Keratinocyte (primary cell): Measurements from ENCODE around the gene TEAD2. TPM values are rescaled to one million over a fixed set of nuclear protein-coding genes. Genes with fewer than 3 reads are reported as not detected.

Experiments used
- DNase-seq: peaks from one replicate; pipeline ENCODE4 v3.0.0-alpha.2; 2011; ENCODE audit warnings: low read depth, missing footprints, low spot score
- FAIRE-seq: peaks from 2 replicates; lab custom pipeline; 2011; peaks lifted over from hg19 to GRCh38; lab: Jason Lieb, UNC
- H2AFZ ChIP-seq: 2 replicates; pipeline ENCODE4 v1.6.0; 2012; ENCODE audit warnings: low read length, control low read depth, inconsistent platforms; ENCODE audit not compliant: control insufficient read depth
- H3K27ac ChIP-seq: 2 replicates; pipeline ENCODE4 v1.5.1; 2011; ENCODE audit warnings: low read length; ENCODE audit not compliant: control insufficient read depth, insufficient read depth
- H3K27me3 ChIP-seq: 3 replicates; pipeline ENCODE4 v1.6.0; 2011; ENCODE audit warnings: low read length; ENCODE audit not compliant: control insufficient read depth, insufficient read depth; ENCODE audit errors: extremely low read depth
- H3K36me3 ChIP-seq, 2 experiments: 2 replicates in 1 of 2; 3 replicates in 1 of 2; pipeline ENCODE4 v1.5.1; 2011; ENCODE audit warnings: low read length in 2 of 2, mild to moderate bottlenecking in 1 of 2; ENCODE audit not compliant: control insufficient read depth in 2 of 2, insufficient read depth in 2 of 2; ENCODE audit errors: extremely low read depth in 1 of 2
- H3K4me1 ChIP-seq: 3 replicates; pipeline ENCODE4 v1.5.1; 2011; ENCODE audit warnings: low read length; ENCODE audit not compliant: control insufficient read depth, insufficient read depth; ENCODE audit errors: extremely low read depth
- H3K4me2 ChIP-seq: 3 replicates; pipeline ENCODE4 v1.6.0; 2011; ENCODE audit warnings: low read depth, low read length; ENCODE audit not compliant: control insufficient read depth, insufficient read depth; ENCODE audit errors: extremely low read depth
- H3K4me3 ChIP-seq, 3 experiments: fragments of 200-600 bp in 1 of 3; sonication (generic) in 1 of 3; 2 replicates in 2 of 3; 3 replicates in 1 of 3; pipeline ENCODE4 v1.5.1; 2011 to 2016; ENCODE audit warnings: low read length in 3 of 3, mild to moderate bottlenecking in 3 of 3, control low read depth in 2 of 3, inconsistent platforms in 1 of 3, low read depth in 1 of 3, mixed read lengths in 1 of 3, mixed run types in 1 of 3, moderate library complexity in 1 of 3; ENCODE audit not compliant: control insufficient read depth in 2 of 3, insufficient read depth in 2 of 3; ENCODE audit errors: extremely low read depth in 1 of 3
- H3K79me2 ChIP-seq: 2 replicates; pipeline ENCODE4 v1.6.0; 2012; ENCODE audit warnings: low read length; ENCODE audit not compliant: control insufficient read depth, insufficient read depth
- H3K9ac ChIP-seq: 3 replicates; pipeline ENCODE4 v1.6.0; 2011; ENCODE audit warnings: low read length; ENCODE audit not compliant: control insufficient read depth, insufficient read depth; ENCODE audit errors: extremely low read depth
- H3K9me1 ChIP-seq: 3 replicates; pipeline ENCODE4 v1.6.0; 2011; ENCODE audit warnings: low read length; ENCODE audit not compliant: control insufficient read depth, insufficient read depth; ENCODE audit errors: extremely low read depth
- H3K9me3 ChIP-seq: 2 replicates; pipeline ENCODE4 v1.5.1; 2012; ENCODE audit warnings: low read depth, low read length; ENCODE audit not compliant: control insufficient read depth
- H4K20me1 ChIP-seq: 3 replicates; pipeline ENCODE4 v1.6.0; 2011; ENCODE audit warnings: low read length; ENCODE audit not compliant: control insufficient read depth, insufficient read depth; ENCODE audit errors: extremely low read depth
- CTCF ChIP-seq, 3 experiments: IDR thresholded peaks in 1 of 3; conservative IDR thresholded peaks in 1 of 3; optimal IDR thresholded peaks in 1 of 3; 2 replicates in 2 of 3; 3 replicates in 1 of 3; pipeline versions ENCODE3 to v1.5.1; 2011; ENCODE audit warnings: low read length in 3 of 3, mild to moderate bottlenecking in 3 of 3, moderate library complexity in 2 of 3, control low read depth in 1 of 3, inconsistent platforms in 1 of 3; ENCODE audit not compliant: insufficient read depth in 2 of 3; ENCODE audit errors: extremely low read depth in 1 of 3
- EZH2 ChIP-seq: IDR thresholded peaks from one replicate; pipeline ENCODE4 v1.6.1; 2012; ENCODE audit warnings: inconsistent platforms, mild to moderate bottlenecking, low read length, moderate library complexity
- dilution Hi-C: fragments of 300-500 bp; cut with MboI; formaldehyde crosslinking; loops from one replicate; pipeline ENCODE4 v1.7.0; 2020; ENCODE audit warnings: low sequenced_read_pairs; ENCODE audit not compliant: extremely low pct_ligation_motif_present
- polyA plus RNA-seq, 5 experiments: library from polyadenylated mRNA; depleted of rRNA in 3 of 5; stranded (reverse) in 3 of 5; stranded (forward) in 1 of 5; unstranded in 1 of 5; fragments of >200 nt; gene quantifications; 1 replicate in 1 of 5; 2 replicates in 3 of 5; 3 replicates in 1 of 5; pipeline versions ENCODE4 v1.2.1 to v1.2.3, GENCODE V29; 2011 to 2012; ENCODE audit warnings: missing spikeins in 2 of 5, low read depth in 1 of 5, low replicate concordance in 1 of 5

Gene TEAD2
- polyA plus RNA-seq, 1 donor (not counting 4 experiments of a cell fraction or from before 2014, with no cell fraction given), result 6.4 TPM

GRCh38 chr19:49347835-49348234 lies 14.4 kb downstream of the TEAD2 start:
- DNase-seq (no peak), FAIRE-seq (no peak)
- Histone ChIP-seq H3K36me3 (peaks cover 6 to 7% of the 10 kb centered on the region in 2 experiments), H3K4me1 (no peaks in the 10 kb centered on the region), H3K4me2 (no peak overlapping the region), H3K27me3 (no peaks in the 10 kb centered on the region), H2AFZ (no peak overlapping the region), H3K9ac (no peak overlapping the region), H4K20me1 (no peaks in the 10 kb centered on the region), H3K4me3 (no peak overlapping the region), H3K9me1 (no peaks in the 10 kb centered on the region), H3K79me2 (no peaks in the 10 kb centered on the region), H3K9me3 (no peaks in the 10 kb centered on the region), H3K27ac (no peak overlapping the region)
- no peak for TF ChIP-seq EZH2
- TF ChIP-seq CTCF (optimal IDR thresholded peaks at IDR 0.05 in 1 of 3, IDR thresholded peaks at IDR 0.05 in 1 of 3, conservative IDR thresholded peaks at IDR 0.05 in 1 of 3; ENCODE audit: extremely low read depth in 1 of 3, insufficient read depth in 2 of 3, low read length in 3 of 3), result peak; percentile 5 to 21 (median 12)
- dilution Hi-C loops, result no loop called here

DNA sequence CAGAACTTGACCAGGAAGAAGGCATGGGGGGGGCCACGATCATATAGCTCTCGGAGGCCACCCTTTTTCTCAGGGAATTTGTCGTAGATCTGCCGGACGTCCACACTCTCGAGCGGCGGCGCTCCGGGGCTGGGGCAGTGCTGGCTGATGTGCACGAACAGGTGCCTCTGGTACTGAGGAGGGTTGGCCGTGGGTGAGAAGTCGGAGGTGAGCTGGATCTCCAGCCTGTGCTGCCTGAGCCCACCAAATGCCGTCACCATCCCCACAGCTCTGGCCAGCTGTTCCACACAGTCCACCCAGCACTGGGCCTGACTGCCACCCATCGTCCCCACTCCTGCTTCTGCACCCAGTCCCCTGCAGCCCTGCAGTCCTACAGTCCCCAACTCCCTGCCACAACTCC lies 15.0 kb downstream of the TEAD2 start:
- Histone ChIP-seq H3K36me3 (peaks cover 6 to 11% of the 10 kb centered on the region in 2 experiments), H3K4me1 (no peaks in the 10 kb centered on the region), H3K4me3 (no peak overlapping the region), H3K9me3 (no peaks in the 10 kb centered on the region), H3K9ac (no peak overlapping the region), H3K9me1 (no peaks in the 10 kb centered on the region), H2AFZ (no peak overlapping the region), H4K20me1 (no peaks in the 10 kb centered on the region), H3K27ac (no peak overlapping the region), H3K27me3 (no peaks in the 10 kb centered on the region), H3K4me2 (no peak overlapping the region), H3K79me2 (no peaks in the 10 kb centered on the region)
- no peak for TF ChIP-seq CTCF (optimal IDR thresholded peaks at IDR 0.05 in 1 of 3, IDR thresholded peaks at IDR 0.05 in 1 of 3, conservative IDR thresholded peaks at IDR 0.05 in 1 of 3; ENCODE audit: extremely low read depth in 1 of 3, insufficient read depth in 2 of 3, low read length in 3 of 3)
- TF ChIP-seq EZH2, result no peak
- DNase-seq, result no peak
- FAIRE-seq, result no peak
- dilution Hi-C loops, result no loop called here
